RWPE2 (cell line): ENCODE measurements around the gene SMIM38.

Source experiments
- ATAC-seq: fragments of 200-7000 bp; cut with Tn5 transposase; 3 replicates; pipeline ENCODE4 v1.9.1; 2021; ENCODE audit warnings: low read depth
- DNase-seq: peaks from one replicate; pipeline ENCODE4 v3.0.0-alpha.2; 2020; ENCODE audit warnings: low spot score
- H3K27ac ChIP-seq: fragments of 450-650 bp; 2 replicates; pipeline ENCODE4 v1.5.1; 2017; ENCODE audit warnings: mild to moderate bottlenecking; ENCODE audit not compliant: poor library complexity, severe bottlenecking
- H3K27me3 ChIP-seq: fragments of 250-450 bp; sonication (Bioruptor Pico); 2 replicates; pipeline ENCODE4 v1.5.1; 2021; ENCODE audit warnings: mild to moderate bottlenecking, moderate library complexity; ENCODE audit not compliant: insufficient read depth, poor library complexity, severe bottlenecking
- H3K36me3 ChIP-seq: fragments of 250-450 bp; sonication (Bioruptor Pico); 2 replicates; pipeline ENCODE4 v1.5.1; 2020; ENCODE audit warnings: low read depth, mild to moderate bottlenecking, moderate library complexity
- H3K4me1 ChIP-seq: fragments of 250-450 bp; sonication (Bioruptor Pico); 2 replicates; pipeline ENCODE4 v1.5.1; 2021; ENCODE audit warnings: mild to moderate bottlenecking, moderate library complexity; ENCODE audit not compliant: insufficient read depth, poor library complexity, severe bottlenecking
- H3K4me3 ChIP-seq: fragments of 250-450 bp; sonication (Bioruptor Pico); 2 replicates; pipeline ENCODE4 v1.5.1; 2021; ENCODE audit warnings: mild to moderate bottlenecking, moderate library complexity; ENCODE audit not compliant: severe bottlenecking
- H3K9me3 ChIP-seq: fragments of 250-450 bp; sonication (Bioruptor Pico); 2 replicates; pipeline ENCODE4 v1.5.1; 2021; ENCODE audit warnings: mild to moderate bottlenecking, moderate library complexity; ENCODE audit not compliant: severe bottlenecking
- TF ChIP-seq, protein P1 (sequence below): fragments of 450-650 bp; IDR thresholded peaks from one replicate; pipeline ENCODE4 v1.5.1; 2017; ENCODE audit warnings: mild to moderate bottlenecking, moderate library complexity; ENCODE audit not compliant: poor library complexity, severe bottlenecking

Gene SMIM38

DNA sequence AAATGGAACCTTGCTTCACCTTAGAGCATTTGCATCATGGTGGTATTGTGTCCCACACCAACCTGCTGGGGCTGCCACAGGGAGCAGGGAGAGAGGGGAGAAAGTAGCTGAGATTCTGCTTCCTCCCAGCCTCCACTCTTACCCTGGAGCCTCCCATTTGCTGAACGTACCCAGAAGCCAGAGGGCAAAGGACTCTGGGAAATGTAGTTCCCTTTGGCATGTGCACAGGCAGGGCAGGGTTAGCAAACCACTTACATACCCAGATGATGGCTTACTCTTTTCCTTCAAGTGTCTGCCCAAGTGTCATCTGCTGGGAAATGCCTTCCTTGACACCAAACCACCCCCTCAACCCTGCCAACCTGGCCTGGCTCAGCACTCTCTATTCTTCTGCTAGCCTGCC lies 16.9 kb downstream of the SMIM38 start:
- no peak overlapping the region for H3K4me3 ChIP-seq
- ATAC-seq: no peak
- no peaks in the 10 kb centered on the region for H3K27me3 ChIP-seq
- H3K36me3 ChIP-seq: no peaks in the 10 kb centered on the region
- TF ChIP-seq, protein P1, sequence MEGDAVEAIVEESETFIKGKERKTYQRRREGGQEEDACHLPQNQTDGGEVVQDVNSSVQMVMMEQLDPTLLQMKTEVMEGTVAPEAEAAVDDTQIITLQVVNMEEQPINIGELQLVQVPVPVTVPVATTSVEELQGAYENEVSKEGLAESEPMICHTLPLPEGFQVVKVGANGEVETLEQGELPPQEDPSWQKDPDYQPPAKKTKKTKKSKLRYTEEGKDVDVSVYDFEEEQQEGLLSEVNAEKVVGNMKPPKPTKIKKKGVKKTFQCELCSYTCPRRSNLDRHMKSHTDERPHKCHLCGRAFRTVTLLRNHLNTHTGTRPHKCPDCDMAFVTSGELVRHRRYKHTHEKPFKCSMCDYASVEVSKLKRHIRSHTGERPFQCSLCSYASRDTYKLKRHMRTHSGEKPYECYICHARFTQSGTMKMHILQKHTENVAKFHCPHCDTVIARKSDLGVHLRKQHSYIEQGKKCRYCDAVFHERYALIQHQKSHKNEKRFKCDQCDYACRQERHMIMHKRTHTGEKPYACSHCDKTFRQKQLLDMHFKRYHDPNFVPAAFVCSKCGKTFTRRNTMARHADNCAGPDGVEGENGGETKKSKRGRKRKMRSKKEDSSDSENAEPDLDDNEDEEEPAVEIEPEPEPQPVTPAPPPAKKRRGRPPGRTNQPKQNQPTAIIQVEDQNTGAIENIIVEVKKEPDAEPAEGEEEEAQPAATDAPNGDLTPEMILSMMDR: no peak
- peaks cover 8% of the 10 kb centered on the region for H3K4me1 ChIP-seq
- no peak for DNase-seq
- no peaks in the 10 kb centered on the region for H3K9me3 ChIP-seq
- no peak overlapping the region for H3K27ac ChIP-seq

DNA sequence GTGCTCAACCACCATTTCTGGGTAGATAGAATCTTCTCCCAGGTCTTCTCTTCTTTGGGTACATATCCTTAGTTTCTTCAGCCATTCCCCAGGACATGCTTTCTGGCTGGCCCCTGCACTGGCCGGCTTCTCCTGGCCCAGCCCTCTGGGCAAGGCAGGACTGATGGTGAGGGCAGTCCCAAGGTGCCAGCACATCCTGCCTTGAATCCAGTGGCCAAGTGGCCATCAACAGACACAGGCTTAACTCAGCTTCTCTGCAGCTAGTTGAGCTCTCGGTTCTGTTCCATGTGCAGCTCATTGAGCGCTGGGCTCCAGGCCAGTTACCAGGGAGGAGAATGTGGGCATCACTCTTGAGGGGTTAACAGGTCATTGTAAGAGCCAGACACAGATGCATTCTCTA lies 17.6 kb downstream of the SMIM38 start:
- no peaks in the 10 kb centered on the region for H3K27me3 ChIP-seq
- ATAC-seq (no peak), DNase-seq (no peak)
- TF ChIP-seq, protein P1: no peak
- no peaks in the 10 kb centered on the region for H3K36me3 ChIP-seq
- H3K4me1 ChIP-seq: peaks cover 8% of the 10 kb centered on the region
- H3K4me3 ChIP-seq: no peak overlapping the region
- H3K27ac ChIP-seq: peak overlapping the region; percentile 72
- H3K9me3 ChIP-seq: no peaks in the 10 kb centered on the region

DNA sequence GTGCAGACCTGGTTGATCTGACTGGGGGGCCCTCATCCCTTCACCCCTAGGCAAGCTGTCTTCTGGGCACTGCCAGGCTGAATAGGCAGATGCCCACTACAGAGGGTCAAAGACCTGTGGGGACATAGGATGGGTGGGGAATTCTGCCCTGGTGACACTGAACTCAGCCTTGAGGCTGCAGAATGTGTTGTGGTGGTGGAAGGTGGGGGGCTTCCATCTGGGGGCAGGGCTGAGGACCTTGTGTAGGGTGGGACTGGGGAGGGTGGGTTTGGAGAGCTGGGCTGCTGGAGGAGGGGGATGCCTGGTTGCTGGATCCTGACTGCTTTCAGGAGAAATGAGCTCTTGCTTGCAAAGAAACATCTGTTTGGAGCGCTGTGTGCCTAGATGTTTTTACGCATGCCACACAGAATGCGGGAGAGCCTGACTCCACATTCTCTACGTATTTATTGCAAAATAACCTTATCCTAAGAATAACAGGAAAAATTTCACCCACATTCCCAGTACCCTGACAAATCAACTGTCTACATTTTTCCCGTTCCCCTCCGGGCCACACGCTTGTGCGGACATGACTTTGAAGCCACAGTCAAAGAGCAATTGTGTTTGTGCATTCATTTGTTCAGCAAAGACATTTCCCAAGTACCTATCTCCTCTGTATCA lies 18.3 kb downstream of the SMIM38 start:
- Histone ChIP-seq H3K36me3 (no peaks in the 10 kb centered on the region), H3K4me1 (peaks cover 8% of the 10 kb centered on the region), H3K9me3 (no peaks in the 10 kb centered on the region), H3K4me3 (no peak overlapping the region), H3K27ac (peak overlapping the region; percentile 72), H3K27me3 (no peaks in the 10 kb centered on the region)
- TF ChIP-seq, protein P1: no peak
- DNase-seq (no peak), ATAC-seq (peak; percentile 83)

DNA sequence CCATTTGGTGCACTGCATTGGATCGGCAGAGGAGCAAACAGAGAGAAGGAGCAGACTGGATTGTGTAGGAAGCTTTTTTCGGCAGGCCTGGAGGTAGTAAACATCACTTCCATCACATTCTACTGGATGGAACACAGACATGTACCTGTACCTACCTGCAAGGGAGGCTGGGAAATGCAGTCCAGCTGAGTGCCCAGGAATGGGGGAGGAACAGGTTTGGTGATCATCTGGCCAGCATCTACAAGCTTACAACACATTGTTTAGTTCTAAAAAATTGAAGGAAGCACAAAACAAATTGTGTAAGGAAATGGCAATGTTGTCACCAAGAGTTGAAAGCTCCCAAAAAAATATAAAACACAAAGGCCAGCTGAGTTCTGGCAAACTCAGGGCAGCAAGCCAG lies 19.1 kb downstream of the SMIM38 start:
- DNase-seq (no peak), ATAC-seq (no peak)
- Histone ChIP-seq H3K4me1 (peaks cover 8% of the 10 kb centered on the region), H3K36me3 (no peaks in the 10 kb centered on the region), H3K27ac (peak overlapping the region; percentile 72), H3K27me3 (no peaks in the 10 kb centered on the region), H3K9me3 (no peaks in the 10 kb centered on the region), H3K4me3 (no peak overlapping the region)
- TF ChIP-seq, protein P1: no peak

DNA sequence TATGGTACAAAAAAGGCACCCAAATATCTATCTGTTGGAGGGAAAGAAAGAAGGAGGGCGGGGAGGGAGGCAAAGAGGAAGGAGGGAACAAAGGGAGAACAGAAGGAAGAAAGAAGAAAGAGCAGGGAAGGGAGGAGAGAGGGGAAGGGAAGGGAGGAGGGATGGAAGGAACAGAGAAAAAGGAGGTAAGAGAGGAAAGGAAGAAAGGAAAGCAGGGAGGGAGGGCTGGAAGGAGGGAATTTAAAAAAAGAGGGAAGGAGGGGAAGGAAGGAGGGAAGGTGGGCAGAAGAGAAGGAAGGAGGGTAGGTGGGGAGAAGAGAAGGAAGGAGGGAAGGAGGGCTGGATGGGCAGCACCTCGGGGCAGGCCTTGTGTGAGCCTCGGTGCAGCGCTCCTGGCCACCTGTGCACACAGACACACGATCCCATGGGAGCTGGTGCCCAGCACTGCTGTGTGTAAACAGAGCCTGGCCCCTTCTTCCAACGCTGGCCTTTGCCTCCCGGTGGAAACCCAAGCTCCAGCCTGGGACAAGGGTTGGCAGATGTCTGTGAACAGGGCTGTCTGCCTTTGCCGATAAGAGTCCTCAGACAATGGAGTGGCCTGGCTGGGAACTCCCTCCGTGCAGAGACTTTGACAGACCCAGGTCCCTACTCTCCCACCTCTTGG lies 23.2 kb downstream of the SMIM38 start:
- TF ChIP-seq, protein P1: no peak
- no peaks in the 10 kb centered on the region for H3K9me3 ChIP-seq
- peaks cover 8% of the 10 kb centered on the region for H3K4me1 ChIP-seq
- no peak overlapping the region for H3K4me3 ChIP-seq
- H3K36me3 ChIP-seq: no peaks in the 10 kb centered on the region
- no peaks in the 10 kb centered on the region for H3K27me3 ChIP-seq
- DNase-seq: no peak
- ATAC-seq: no peak
- H3K27ac ChIP-seq: no peak overlapping the region
